Measurements from ENCODE around the gene ASTN2. TPM values are rescaled to one million over a fixed set of nuclear protein-coding genes. Genes with fewer than 3 reads are reported as not detected.

The ASTN2 gene
- total RNA-seq, 2 experiments from 2014 or later, result 1.7 to 4.2 TPM

DNA sequence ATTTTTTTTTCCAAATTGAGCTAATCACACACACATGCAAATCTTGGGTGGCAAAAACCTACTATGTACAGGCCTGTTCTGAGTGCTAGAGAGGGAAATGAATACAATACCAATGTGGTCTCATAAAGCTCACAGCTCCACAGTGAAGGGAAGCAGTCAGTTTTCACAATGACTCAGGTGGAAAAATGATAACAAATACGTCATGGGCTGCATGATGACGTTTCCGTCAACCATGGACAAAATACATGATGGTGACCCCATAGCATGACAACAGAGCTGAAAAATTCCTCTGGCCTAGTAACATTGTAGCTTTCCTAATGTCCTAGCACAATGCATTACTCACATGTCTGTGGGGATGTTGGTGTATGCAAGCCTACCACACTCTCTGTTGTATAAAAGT is 475.2 kb downstream of the ASTN2 start:
- ChIA-PET POLR2A (no interaction called here), CTCF (ENCODE audit: unreplicated experiment) (no interaction called here)
- H3K9me2 ChIP-seq (ENCODE audit: insufficient read depth, low read length), result no peaks in the 10 kb centered on the region
- no peak overlapping the region for H2AFZ ChIP-seq (ENCODE audit: low read length)
- no peak for DNase-seq (ENCODE audit: low spot score)
- H3K36me3 ChIP-seq (ENCODE audit: insufficient read depth, low read length), result no peaks in the 10 kb centered on the region
- no peaks in the 10 kb centered on the region for H3K9me3 ChIP-seq (ENCODE audit: low read length)
- no peaks in the 10 kb centered on the region for H4K20me1 ChIP-seq (ENCODE audit: insufficient read depth, low read length)
- H3K4me1 ChIP-seq (ENCODE audit: insufficient read depth, low read length, poor library complexity, severe bottlenecking), result no peaks in the 10 kb centered on the region
- H3K4me3 ChIP-seq (ENCODE audit: low read depth, low read length, poor library complexity, severe bottlenecking), result no peak overlapping the region
- no peaks in the 10 kb centered on the region for H3K79me2 ChIP-seq (ENCODE audit: insufficient read depth, low read depth, low read length)
- intact Hi-C loops (cut with micrococcal nuclease; ENCODE audit: unreplicated experiment), result no loop called here
- no TSS peak for BruUV-seq (replicated peaks)
- TF ChIP-seq, protein P1, sequence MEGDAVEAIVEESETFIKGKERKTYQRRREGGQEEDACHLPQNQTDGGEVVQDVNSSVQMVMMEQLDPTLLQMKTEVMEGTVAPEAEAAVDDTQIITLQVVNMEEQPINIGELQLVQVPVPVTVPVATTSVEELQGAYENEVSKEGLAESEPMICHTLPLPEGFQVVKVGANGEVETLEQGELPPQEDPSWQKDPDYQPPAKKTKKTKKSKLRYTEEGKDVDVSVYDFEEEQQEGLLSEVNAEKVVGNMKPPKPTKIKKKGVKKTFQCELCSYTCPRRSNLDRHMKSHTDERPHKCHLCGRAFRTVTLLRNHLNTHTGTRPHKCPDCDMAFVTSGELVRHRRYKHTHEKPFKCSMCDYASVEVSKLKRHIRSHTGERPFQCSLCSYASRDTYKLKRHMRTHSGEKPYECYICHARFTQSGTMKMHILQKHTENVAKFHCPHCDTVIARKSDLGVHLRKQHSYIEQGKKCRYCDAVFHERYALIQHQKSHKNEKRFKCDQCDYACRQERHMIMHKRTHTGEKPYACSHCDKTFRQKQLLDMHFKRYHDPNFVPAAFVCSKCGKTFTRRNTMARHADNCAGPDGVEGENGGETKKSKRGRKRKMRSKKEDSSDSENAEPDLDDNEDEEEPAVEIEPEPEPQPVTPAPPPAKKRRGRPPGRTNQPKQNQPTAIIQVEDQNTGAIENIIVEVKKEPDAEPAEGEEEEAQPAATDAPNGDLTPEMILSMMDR (conservative IDR thresholded peaks at IDR 0.05; ENCODE audit: low read length), result no peak
- no peak for TF ChIP-seq EZH2phosphoT487 (IDR thresholded peaks at IDR 0.05; ENCODE audit: borderline replicate concordance, low read depth, low read length)
- H3K4me2 ChIP-seq (ENCODE audit: low read length), result no peak overlapping the region
- H3K27ac ChIP-seq (ENCODE audit: low read depth, low read length, poor library complexity, severe bottlenecking), result no peak overlapping the region

DNA sequence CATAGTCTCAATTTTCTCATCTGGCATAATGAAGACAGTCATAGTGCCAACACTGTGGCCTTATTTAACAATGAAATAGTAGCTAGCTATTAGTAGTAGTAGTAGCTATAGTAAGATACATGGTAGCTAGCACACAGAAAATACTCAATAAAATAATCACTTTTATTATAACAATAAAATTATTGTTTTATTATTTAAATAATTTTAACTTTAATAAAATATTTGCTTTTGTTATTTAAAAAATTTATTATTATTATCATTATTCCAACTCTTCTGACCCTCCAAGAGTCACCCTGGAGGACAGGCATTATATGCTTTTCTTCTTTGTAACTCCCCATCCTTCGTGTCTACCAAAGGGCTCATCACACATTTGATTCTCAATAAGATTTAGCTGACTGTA is 475.7 kb downstream of the ASTN2 start:
- Histone ChIP-seq H3K4me1 (ENCODE audit: insufficient read depth, low read length, poor library complexity, severe bottlenecking) (no peaks in the 10 kb centered on the region), H3K27ac (ENCODE audit: low read depth, low read length, poor library complexity, severe bottlenecking) (no peak overlapping the region), H2AFZ (ENCODE audit: low read length) (no peak overlapping the region), H3K4me3 (ENCODE audit: low read depth, low read length, poor library complexity, severe bottlenecking) (no peak overlapping the region), H3K36me3 (ENCODE audit: insufficient read depth, low read length) (no peaks in the 10 kb centered on the region), H4K20me1 (ENCODE audit: insufficient read depth, low read length) (no peaks in the 10 kb centered on the region), H3K4me2 (ENCODE audit: low read length) (no peak overlapping the region), H3K79me2 (ENCODE audit: insufficient read depth, low read depth, low read length) (no peaks in the 10 kb centered on the region), H3K9me2 (ENCODE audit: insufficient read depth, low read length) (no peaks in the 10 kb centered on the region), H3K9me3 (ENCODE audit: low read length) (no peaks in the 10 kb centered on the region)
- no TSS peak for BruUV-seq (replicated peaks)
- CTCF ChIA-PET (ENCODE audit: unreplicated experiment), result no interaction called here
- DNase-seq (ENCODE audit: low spot score), result no peak
- POLR2A ChIA-PET, result interaction anchor here (0.6 kb wide), 1 partner anchor 16 kb away, joined by 4 read pairs; no protein-coding TSS in a partner anchor
- TF ChIP-seq, protein P1 (conservative IDR thresholded peaks at IDR 0.05; ENCODE audit: low read length), result no peak
- no peak for TF ChIP-seq EZH2phosphoT487 (IDR thresholded peaks at IDR 0.05; ENCODE audit: borderline replicate concordance, low read depth, low read length)
- intact Hi-C loops (cut with micrococcal nuclease; ENCODE audit: unreplicated experiment), result no loop called here

DNA sequence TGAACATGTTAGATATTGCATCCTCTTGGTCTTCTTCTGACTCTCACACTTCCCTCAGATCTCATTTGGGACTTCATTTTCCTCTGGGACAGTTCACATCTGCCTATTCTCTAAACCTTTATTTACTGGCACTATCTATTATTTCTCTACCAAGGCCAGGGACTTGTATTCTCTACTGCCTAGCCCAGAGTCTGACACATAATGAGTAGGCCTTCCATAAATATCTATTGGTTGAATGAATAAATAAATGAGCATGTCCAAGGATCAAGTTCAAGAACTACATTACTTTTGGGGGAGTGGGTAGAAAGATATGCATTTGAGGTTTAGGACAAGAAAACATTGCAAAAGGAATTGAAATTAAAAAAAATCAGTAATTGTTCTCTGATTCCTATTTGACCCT is 477.5 kb downstream of the ASTN2 start:
- no peaks in the 10 kb centered on the region for H3K4me1 ChIP-seq (ENCODE audit: insufficient read depth, low read length, poor library complexity, severe bottlenecking)
- H2AFZ ChIP-seq (ENCODE audit: low read length), result no peak overlapping the region
- no TSS peak for BruUV-seq (replicated peaks)
- intact Hi-C loops (cut with micrococcal nuclease; ENCODE audit: unreplicated experiment), result no loop called here
- ChIA-PET POLR2A (no interaction called here), CTCF (ENCODE audit: unreplicated experiment) (no interaction called here)
- H3K79me2 ChIP-seq (ENCODE audit: insufficient read depth, low read depth, low read length), result no peaks in the 10 kb centered on the region
- no peaks in the 10 kb centered on the region for H3K36me3 ChIP-seq (ENCODE audit: insufficient read depth, low read length)
- H3K9me2 ChIP-seq (ENCODE audit: insufficient read depth, low read length), result no peaks in the 10 kb centered on the region
- no peaks in the 10 kb centered on the region for H4K20me1 ChIP-seq (ENCODE audit: insufficient read depth, low read length)
- no peak overlapping the region for H3K4me2 ChIP-seq (ENCODE audit: low read length)
- no peak overlapping the region for H3K4me3 ChIP-seq (ENCODE audit: low read depth, low read length, poor library complexity, severe bottlenecking)
- no peak overlapping the region for H3K27ac ChIP-seq (ENCODE audit: low read depth, low read length, poor library complexity, severe bottlenecking)
- no peak for DNase-seq (ENCODE audit: low spot score)
- no peaks in the 10 kb centered on the region for H3K9me3 ChIP-seq (ENCODE audit: low read length)
- no peak for TF ChIP-seq EZH2phosphoT487 (IDR thresholded peaks at IDR 0.05; ENCODE audit: borderline replicate concordance, low read depth, low read length)
- TF ChIP-seq, protein P1 (conservative IDR thresholded peaks at IDR 0.05; ENCODE audit: low read length), result no peak
